Esophagus muscularis mucosa (tissue), 4 donors: ENCODE measurements around the gene MAPKAP1.

Source experiments
- EP300 ChIP-seq: sonication (generic); formaldehyde crosslinking; IDR thresholded peaks from one replicate; pipeline ENCODE4 v1.6.1; 2017; ENCODE audit warnings: antibody characterized with exemption
- POLR2A ChIP-seq: fragments of 450-650 bp; IDR thresholded peaks from one replicate; pipeline ENCODE4 v1.6.1; 2017; ENCODE audit warnings: antibody characterized with exemption, moderate library complexity, mild to moderate bottlenecking, low read depth
- TF ChIP-seq, protein P1 (sequence below), 3 experiments: fragments of 200-600 bp in 2 of 3; fragments of 450-650 bp in 1 of 3; sonication (generic) in 2 of 3; IDR thresholded peaks; one replicate each; pipeline ENCODE4 v1.5.1; 2017 to 2019; ENCODE audit warnings: antibody characterized with exemption in 3 of 3, mild to moderate bottlenecking in 2 of 3, moderate library complexity in 1 of 3

DNA sequence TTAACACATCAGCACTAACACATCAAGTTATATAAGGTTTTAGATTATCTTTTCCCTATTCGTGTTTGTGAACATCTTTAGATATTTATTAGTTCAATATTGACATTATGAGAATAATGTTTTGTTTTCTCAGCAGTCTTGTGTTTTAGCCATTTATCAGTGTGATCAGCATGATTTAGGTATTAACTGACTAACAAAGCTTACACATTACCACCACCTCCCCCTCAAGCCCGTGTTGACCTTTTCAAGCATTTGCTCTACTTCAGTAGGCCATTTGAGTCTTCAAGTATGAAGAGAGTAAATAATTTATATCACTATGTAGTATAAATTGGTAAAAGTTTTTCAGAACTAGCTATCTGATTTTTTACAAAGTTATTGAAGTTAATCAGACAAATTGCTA lies 47.1 kb upstream of the MAPKAP1 start:
- TF ChIP-seq, protein P1, sequence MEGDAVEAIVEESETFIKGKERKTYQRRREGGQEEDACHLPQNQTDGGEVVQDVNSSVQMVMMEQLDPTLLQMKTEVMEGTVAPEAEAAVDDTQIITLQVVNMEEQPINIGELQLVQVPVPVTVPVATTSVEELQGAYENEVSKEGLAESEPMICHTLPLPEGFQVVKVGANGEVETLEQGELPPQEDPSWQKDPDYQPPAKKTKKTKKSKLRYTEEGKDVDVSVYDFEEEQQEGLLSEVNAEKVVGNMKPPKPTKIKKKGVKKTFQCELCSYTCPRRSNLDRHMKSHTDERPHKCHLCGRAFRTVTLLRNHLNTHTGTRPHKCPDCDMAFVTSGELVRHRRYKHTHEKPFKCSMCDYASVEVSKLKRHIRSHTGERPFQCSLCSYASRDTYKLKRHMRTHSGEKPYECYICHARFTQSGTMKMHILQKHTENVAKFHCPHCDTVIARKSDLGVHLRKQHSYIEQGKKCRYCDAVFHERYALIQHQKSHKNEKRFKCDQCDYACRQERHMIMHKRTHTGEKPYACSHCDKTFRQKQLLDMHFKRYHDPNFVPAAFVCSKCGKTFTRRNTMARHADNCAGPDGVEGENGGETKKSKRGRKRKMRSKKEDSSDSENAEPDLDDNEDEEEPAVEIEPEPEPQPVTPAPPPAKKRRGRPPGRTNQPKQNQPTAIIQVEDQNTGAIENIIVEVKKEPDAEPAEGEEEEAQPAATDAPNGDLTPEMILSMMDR (IDR thresholded peaks at IDR 0.05), result no peak
- no peak for TF ChIP-seq EP300
- no peak for TF ChIP-seq POLR2A
